Limb (tissue), 2 donors: Measurements from ENCODE around the gene ACER3.
A peak's percentile ranks its signal among the peaks of the same experiment; 100 is the strongest.
"Not testable (repeated sequence)": the region's sequence is repeated elsewhere in the genome, so short reads cannot be mapped to it uniquely, and the experiment has no call there.

Experiments used
- DNase-seq, 2 donors: peaks; one replicate each; pipeline ENCODE4 v3.0.0-alpha.2; 2016; ENCODE audit errors: extremely low spot score in 2 of 2

The ACER3 gene

DNA sequence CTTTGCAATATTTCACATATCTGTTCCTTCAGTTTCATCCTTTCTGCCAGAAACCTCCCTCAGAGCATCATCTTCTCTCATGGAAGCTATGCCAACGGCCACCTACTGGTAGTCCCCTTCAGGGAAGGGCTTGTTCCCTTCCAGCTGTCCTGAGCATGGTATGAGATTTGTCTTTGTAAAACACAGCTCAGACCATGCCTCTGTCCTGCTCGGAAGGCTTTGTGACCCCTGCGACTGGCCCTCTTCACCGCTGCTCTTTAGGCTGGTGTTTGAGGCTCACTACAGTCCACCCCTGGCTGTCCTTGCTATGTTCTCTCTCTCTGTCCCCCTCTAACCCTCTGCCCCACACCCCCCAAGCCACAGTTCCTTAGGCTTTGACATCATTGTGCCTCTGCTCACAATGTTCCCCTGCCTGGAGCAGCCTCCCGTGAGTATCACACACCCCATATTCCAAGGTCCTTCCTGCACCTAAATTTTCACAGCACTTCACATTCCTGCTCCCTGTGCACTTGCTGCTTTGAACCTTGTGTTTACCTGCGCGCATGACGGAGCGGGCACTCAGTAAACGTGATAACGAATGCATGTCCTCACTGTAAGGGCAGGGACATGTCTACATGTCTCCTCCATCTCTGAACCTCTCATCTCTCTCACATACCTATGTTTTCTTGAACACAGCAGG, 24.0 kb upstream of the ACER3 start:
- no peak for DNase-seq

DNA sequence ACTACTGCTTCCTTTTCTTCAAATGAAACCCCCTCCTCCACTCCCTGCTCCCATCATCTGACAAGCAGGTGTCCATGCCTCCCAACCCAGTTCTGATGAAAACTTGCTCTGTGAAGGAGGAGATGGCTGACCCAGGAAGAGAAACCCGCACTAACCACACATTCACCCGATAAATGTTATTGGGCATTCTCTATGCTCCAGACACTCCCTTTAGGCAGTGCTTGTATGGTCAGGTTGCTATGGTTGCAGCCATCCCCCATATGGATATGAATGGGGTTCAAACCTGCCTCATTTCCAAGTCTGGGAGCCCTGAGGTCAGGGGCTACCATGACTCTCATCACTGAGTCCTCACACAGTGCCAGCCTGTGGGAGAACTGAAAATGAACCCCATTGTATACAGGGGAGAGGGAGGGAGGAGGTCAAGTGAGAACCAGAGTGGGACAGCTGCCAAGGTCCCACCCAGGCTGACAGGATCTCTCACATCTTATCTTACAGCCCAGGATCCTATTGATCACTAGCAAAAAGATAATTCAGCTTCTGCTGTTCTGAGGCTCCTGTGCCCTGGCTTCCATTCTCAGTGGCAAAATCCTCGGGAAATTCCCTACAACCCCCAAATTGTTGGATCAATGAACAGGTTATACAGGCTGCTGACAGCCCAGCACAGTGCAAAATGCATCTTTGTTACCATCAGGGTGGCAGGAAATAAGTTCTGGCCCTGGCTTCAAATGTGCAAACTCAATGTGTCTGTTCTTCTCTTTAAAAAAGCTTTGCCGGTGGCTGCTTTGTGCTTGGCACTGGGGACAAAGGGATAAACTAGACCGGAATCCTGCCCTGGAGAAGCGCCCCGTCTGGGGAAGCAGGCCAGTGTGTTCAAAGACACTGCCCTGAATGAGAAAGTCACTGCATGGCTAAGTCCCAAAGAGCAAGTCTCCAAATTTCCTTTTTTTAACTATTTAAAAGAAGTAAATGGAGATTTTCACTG, 22.7 kb upstream of the ACER3 start:
- no peak for DNase-seq

DNA sequence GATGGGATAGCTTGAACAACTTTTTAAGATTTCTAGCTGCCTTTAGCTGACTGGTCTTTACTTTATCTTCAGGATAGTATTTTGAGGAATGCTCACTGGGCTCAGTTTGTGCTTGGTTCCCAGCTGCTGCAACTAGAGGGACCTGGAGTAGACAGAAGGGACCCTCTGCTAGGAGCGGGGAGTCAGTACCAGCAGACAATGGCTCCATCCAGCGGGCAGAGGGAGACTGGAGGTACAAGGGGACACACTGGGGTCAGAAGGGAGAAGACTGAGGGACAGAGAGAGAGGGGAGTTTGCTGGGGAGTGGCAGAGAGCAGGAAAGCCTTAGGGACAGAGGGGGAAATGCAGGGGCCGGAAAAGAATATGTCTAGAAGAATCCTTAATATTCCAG, 22.0 kb upstream of the ACER3 start:
- peak in 1 of 2 donors; percentile 43 for DNase-seq

DNA sequence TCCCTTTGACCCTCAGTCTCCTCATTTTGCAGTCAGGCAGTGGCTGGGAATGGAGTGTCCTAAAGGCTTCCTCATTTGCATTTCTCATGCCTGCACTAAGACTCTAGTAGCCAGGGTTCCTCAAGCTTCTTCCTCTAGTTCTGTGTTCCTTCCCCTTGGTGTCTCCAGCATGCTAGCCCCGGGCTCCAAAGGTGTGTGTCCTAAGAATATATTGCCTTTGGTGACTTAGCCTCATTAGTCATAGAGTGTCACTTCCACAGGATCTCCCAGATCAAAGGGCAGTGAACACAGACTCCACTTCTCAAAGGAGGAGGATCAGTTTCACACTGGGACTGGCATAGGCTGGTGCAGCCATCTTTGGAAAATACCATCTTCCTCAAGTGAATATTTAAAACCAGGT, 21.4 kb upstream of the ACER3 start:
- DNase-seq, result no peak

DNA sequence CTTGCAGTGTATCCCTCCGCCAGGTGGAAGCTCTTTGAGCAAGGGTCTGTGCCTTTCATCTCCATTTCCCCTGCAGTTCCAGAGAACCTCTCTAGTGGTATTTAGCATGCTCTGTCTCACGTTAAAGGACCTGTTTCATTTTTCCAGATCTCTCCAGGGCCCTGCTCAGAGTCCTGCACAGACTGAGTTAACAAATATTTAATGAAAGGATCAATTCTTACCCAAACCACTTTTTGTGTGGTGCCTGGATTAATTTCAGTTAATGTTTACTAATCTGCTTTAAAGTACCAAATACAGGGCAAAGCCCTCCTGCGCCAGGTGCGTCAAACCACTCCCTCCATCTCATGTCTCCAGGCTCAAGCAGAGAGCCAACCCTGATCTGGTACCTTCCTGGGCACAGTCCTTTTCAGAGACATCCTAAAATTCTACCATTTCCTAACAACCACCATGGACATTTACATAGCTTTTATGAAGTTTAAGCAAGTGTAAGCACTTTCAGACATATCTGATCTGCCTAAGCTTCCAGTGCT, 18.7 kb upstream of the ACER3 start:
- no peak for DNase-seq

DNA sequence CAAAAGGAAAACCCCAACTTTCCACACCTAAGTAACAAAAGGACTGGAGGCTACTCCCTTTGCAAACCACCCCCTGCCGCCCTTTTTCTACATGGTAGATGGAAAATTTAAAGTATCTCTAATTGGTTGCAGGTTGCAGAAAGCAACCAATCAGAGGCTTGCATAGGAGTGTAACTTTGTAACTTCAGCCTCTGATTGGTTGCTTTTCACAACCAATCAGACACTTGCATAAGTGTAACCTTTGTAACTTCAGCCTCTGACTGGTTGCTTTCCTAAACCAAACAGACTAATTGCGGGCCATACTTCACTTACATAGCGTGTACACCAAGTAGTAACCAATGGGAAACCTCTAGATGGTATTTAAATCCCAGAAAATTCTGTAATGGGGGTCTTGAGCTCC, 16.8 kb upstream of the ACER3 start:
- no peak for DNase-seq

DNA sequence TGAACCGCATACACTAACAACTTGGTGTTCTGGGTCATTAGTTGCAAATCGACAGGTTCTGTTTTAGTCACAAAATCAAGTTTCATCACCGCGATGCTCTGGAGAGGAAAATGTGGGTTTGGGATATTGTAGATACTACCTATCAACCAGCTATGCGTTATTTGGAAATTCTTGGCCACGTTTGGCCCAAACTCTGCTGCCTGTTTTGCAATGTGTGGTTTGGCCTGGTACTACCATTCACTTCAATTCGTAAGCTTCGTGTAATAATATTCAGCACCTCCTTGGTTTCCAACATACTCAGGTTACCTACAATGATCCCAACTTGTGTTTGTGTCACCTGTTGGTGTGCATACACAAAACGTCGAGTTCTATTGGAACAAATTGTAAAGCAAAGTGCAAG, 16.2 kb upstream of the ACER3 start:
- DNase-seq, result no peak

DNA sequence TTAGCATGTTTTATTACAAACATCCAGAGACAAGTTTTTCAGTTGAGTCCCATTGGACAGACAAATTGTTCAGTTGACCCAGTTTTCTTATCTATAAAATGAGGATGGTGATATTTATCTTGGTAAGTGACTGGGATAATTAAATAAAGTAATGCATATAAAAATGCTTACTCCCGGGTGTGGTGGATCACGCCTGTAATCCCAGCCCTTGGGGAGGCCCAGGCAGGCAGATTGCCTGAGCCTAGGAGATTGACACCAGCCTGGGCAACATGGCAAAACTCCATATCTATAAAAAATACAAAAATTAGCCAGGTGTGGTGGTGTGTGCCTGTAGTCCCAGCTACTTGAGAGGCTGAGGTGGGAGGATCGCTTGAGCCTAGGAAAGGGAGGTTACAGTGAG, 15.6 kb upstream of the ACER3 start:
- DNase-seq, result no peak

DNA sequence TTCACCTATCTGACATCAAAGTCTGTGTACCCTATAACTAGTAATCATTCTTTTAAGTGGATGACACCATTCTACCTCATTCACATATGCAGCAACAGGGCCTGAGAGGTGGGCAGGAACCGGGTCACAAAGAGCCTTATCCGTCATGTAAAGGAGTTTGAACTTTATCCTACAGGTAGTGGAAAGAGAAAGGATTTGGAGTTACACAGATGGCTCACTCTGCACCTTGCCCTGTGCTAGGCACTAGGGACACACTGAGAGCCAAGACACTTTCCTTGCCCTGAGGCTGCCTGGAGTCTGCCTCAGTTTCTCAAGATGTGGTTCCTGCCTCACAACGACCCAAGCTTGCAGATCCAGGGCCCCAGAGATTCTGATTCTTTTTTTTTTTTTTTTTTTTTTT, 14.3 kb upstream of the ACER3 start:
- no peak for DNase-seq

DNA sequence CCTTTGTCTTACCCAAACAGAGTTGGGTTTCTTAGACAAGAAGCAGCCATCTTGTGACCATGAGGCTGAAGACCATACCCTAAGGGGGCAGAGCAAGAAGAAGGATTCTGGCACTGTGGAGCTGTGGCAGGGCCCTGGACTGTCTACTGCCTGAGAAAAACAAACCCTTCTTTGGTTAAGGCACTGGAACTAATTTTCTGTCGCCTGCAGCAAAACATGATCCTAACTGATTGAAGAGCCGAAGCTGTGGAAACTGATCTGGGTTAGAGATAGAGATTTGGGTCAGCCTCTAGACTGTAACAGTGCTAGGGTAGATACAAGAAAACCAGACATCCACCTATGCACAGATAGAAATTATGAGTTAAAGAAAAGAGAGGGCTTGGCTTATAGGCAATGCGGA, 11.3 kb upstream of the ACER3 start:
- DNase-seq, result no peak

DNA sequence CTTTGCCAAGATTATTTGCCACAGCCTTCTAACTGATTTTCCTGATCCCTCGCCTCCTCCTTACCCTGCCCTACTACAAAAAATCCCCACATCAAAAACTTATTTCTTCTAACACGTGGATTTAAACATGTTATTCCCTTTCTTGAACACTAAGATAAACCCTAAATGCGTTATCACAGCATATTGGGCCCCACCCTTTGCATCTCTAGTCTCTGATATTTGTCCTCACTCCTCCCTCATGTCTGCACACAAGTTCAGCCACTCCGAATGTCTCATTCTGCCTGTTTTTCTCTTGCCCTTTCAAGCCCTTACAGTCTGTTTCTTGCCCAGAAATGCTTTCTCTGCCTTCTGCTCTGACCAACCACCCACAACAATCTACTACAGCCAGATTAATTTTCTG, 10.6 kb upstream of the ACER3 start:
- DNase-seq, result no peak

DNA sequence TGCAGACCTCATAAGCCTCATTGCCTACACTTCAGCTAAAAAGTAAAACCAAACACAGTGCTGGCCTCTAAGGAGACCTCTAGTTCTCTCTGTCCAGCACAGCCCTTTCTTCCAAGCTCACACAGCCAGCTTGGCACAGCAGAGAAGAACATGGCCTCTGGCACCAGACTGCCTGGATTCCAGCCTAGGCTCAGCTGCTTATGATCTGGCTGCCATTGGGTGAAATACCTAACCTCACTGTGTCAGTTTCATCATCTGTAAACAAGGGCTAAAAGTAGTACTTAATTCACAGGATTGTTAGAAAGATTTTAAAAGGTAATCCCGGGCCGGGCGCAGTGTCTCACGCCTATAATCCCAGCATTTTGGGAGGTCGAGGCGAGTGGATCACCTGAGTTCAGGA, 9.9 kb upstream of the ACER3 start:
- DNase-seq, result no peak

DNA sequence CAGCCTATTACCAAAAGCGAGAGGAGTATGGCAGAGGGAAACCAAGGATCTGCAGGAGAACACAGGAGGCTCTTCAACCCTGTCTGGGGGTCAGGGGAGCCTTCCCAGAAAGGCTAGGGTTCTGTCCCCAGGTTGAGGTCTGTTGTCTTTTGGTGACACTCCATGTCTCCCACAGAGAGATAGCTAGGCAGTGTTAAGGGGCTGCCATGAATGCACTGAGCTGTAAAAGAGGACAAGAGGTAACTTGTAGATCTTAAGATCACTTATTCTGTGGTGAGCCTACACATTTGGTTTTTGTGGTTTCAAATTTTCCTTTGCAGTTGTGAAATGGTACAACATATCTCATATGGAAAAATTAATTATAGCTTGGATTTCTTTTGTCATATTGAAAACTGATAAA, 6.0 kb upstream of the ACER3 start:
- no peak for DNase-seq

DNA sequence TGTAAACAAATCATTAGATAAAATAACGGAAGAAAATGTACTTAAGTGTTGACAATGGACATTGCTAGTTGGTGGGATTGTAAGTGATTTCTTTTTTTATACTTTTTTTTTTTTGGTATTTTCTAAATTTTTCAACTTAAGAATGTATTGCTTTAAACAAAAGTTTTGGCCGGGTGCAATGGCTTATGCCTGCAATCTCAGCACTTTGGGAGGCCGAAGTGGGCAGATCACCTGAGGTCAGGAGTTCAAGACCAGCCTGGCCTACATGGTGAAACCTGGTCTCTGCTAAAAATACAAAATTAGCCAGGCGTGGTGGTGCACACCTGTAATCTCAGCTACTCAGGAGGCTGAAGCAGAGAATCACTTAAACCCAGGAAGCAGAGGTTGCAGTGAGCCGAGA, 5.0 kb upstream of the ACER3 start:
- DNase-seq, result not testable (repeated sequence)

DNA sequence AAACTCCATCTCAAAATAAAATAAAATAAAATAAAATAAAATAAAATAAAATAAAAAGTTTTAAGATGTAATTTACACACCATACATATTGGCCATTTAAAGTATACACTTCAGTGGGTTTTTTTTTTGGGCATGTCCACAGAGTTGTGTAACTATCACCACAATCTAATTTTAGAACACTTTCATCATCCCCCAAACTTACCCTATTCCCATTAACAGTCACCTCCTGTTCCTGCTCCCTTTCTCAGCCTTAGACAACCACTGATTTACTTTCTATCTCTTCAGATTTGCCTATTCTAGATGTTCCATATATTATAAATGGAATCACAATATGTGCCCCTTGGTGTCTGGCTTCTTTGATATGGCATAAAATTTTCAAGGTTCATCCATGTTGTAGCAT, 4.6 kb upstream of the ACER3 start:
- DNase-seq, result no peak

DNA sequence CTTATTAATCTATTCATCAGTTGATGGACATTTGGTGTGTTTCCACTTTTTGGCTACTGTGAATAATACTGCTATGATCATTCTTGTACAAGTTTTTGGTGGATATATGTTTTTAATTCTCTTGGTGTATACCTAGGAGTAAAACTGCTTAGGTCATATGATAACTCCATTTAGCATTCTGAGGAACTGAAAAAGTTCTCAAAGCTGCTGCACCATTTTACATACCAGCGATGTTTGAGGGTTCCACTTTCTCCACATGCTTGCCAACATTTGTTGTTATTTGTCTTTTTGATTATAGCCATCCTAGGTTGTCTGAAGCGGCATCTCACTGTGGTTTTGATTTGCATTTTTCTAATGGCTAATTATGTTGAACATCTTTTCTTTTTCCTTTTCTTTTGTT, 4.1 kb upstream of the ACER3 start:
- no peak for DNase-seq

DNA sequence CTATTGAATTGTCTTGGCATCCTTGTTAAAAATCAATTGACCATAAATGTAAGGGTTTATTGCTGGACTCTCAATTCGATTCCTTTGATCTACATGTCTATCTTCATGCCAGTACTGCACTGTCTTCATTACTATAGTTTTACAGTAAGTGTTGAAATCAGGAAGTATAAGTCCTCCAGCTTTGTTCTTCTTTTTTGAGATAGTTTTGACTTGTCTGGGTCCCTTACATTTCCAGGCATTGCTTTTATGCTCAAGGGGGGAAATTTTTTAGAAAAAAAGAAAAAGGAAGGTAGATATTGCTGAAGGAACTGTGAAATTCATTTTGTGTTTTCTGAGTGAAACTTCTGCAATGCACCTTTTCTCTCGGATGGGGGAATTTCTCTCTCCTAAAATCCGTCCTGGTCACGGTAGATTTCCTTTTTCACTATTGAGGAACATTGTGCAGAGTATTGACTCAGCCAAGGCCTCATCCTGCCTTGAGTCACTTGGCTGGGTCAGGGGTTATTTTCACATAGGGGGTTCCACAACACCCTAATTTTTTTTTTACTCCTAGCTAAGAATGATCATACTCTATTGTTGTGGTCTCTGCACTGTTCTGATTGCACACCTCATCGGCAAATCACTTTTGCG, 2.8 kb upstream of the ACER3 start:
- DNase-seq, result no peak

DNA sequence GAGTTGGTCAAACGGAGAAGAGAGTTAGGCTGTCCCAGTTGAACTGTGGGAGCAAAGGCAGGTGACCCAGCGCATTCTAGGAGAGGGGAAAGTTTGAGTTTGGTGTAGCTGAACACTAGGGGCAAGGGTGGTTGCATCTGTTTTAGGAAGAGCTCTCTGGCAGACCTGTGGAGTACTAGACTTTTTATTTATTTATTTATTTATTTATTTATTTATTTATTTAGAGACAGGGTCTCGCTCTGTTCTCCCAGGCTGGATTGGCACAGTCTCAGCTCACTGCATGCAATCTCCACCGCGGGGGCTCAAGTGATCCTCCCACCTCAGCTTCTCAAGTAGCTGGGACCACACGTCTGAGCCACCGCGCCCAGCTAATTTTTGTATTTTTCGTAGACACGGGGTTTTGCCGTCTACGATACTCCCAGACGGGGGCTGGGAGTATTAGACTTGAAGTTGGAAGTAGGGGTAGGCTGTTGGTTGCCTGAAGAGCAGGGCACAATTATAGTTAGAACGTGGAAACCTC, 950 bp upstream of the ACER3 start:
- no peak for DNase-seq

DNA sequence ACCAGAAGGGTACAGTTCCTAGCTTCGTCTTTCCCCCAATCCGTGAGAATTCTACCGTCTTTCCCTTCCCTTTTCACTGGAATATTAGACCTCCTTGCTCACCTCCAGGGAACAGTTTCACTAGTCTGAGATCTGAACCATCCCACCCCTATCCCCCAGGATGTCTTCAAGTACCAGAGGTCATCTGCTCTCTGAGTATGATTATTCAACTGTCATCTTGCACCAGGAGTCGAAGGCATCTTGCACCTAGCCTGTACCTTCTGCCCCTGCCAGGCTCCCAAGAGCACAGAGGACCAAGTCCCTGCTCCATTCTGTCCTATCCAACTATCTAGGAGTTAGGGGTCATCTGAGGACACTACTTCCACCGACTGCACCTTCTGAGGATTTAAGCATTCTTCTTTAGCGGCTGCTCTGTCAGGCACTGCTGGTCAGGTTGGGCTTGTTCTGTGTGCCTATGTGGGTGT, 804 bp downstream of the ACER3 start:
- no peak for DNase-seq

DNA sequence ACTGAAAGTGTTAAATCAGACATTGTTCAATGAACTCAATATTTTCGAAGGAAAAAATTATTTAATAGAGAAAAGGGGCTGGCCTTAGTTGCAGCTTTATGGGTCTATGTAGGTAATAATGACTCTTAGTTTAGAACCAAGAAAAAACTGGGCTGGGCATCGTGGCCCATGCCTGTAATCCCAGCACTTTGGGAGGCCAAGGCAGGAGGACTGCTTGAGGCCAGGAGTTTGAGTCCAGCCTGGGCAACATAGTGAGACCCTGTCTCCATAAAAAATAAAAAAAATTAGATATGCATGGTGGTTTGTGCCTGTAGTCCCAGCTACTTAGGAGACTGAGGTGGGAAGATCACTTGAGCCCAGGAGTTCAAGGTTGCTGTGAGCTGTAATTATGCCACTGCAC, 2.1 kb downstream of the ACER3 start:
- DNase-seq, result not testable (repeated sequence)

DNA sequence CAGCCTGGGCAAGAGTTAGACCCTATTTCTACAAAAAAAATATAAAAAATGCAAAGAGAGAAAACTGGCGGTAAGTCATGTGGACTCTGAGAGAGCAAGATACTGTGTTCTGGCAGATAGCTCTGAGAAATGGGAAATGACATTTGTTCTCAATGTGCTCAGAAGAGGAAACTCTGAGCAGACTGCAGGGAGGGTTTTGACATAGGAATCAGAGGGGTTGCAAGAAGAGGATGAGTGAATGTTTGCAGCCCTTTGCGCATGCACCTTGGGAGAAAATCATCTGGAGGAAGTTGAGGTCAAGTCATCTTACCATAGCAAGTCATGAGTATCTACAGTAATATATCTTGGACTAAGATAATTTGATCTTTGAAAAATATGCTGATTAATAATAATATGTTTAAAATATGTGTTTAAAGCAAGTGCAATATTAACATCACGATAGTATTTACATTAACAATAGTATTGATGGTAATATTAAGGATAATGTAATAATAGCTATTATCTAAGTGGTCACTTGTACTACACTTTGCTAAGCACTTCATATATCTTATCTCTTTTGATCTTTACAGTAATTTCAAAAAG, 2.6 kb downstream of the ACER3 start:
- no peak for DNase-seq
